ENCODE data around the gene CD274.

- TF ChIP-seq CTCF (IDR thresholded peaks at IDR 0.05) (no peak), POLR2A (IDR thresholded peaks at IDR 0.05) (no peak)
Measured at GRCh38 chr9:5518171-5518936, 68.0 kb downstream of the CD274 start.
